Tibial nerve (tissue), 4 donors: Measurements from ENCODE around the gene IRF5. TPM values are rescaled to one million over a fixed set of nuclear protein-coding genes. Genes with fewer than 3 reads are reported as not detected.

Experiments used
- DNase-seq, 2 donors: peaks; one replicate each; pipeline ENCODE4 v3.0.0-alpha.2; 2019; ENCODE audit warnings: low spot score in 2 of 2
- H3K27ac ChIP-seq, 4 donors: fragments of 200-600 bp; sonication (generic) in 3 of 4; one replicate each; pipeline ENCODE4 v1.5.1; 2017 to 2019; ENCODE audit warnings: mild to moderate bottlenecking in 1 of 4
- H3K27me3 ChIP-seq, 2 donors: fragments of 200-600 bp; sonication (generic) in 1 of 2; one replicate each; pipeline versions ENCODE4 v1.5.1 to v1.6.0; 2017 to 2019
- H3K36me3 ChIP-seq, 3 donors: fragments of 200-600 bp; sonication (generic); one replicate each; pipeline ENCODE4 v1.5.1; 2018 to 2019
- H3K4me1 ChIP-seq, 4 donors: fragments of 200-600 bp; sonication (generic) in 3 of 4; one replicate each; pipeline ENCODE4 v1.5.1; 2017 to 2019
- H3K4me3 ChIP-seq, 4 donors: fragments of 200-600 bp; sonication (generic) in 3 of 4; one replicate each; pipeline ENCODE4 v1.5.1; 2017 to 2019; ENCODE audit warnings: mild to moderate bottlenecking in 1 of 4, moderate library complexity in 1 of 4
- H3K9me3 ChIP-seq, 4 donors: fragments of 200-600 bp; sonication (generic) in 3 of 4; one replicate each; pipeline ENCODE4 v1.5.1; 2017 to 2019
- EP300 ChIP-seq, 2 donors: sonication (generic); formaldehyde crosslinking; IDR thresholded peaks; one replicate each; pipeline ENCODE4 v1.6.1; 2017; ENCODE audit warnings: antibody characterized with exemption in 2 of 2, mild to moderate bottlenecking in 1 of 2
- POLR2A ChIP-seq, 2 donors: fragments of 450-650 bp; IDR thresholded peaks; one replicate each; pipeline ENCODE4 v1.6.1; 2017; ENCODE audit warnings: antibody characterized with exemption in 2 of 2, mild to moderate bottlenecking in 2 of 2, moderate library complexity in 2 of 2
- WGBS, 2 donors: methylation state at CpG; one replicate each; pipeline ENCODE4 v1.1.5; 2018; 5-methylcytosine and 5-hydroxymethylcytosine counted together
- total RNA-seq, 4 donors: library from RNA; depleted of rRNA; stranded (reverse); fragments of >200 nt; gene quantifications; one replicate each; pipeline ENCODE4 v1.1.0, GENCODE V29; 2016
- TF ChIP-seq, protein P1 (sequence below), 5 experiments: fragments of 200-600 bp in 3 of 5; fragments of 450-650 bp in 2 of 5; sonication (generic) in 3 of 5; IDR thresholded peaks; one replicate each; pipeline ENCODE4 v1.5.1; 2016 to 2019; ENCODE audit warnings: antibody characterized with exemption in 5 of 5, mild to moderate bottlenecking in 3 of 5, moderate library complexity in 2 of 5

Gene IRF5
- total RNA-seq, 4 donors from 2014 or later = 7.8 to 28.8 (median 15.0) TPM

DNA sequence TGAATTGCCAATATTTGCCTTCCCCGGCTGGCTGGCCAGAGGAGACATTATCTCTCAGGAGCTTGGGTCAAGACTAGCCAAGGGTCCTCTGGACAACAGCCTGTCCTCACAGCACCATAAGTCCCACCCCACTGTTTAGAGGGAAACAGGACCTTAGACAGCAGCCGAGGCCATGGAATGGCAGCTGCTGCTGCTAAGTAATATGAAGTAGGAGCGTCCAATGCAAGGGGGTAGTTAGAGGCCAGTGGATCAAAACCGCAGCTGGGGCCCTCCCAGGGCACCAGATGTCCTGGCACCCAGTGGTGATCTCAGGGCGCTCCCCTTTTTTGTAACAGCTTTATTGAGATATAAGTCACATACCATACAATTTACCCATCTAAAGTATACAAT is 14.3 kb upstream of the IRF5 start:
- no peak overlapping the region for H3K27ac ChIP-seq
- 69 to 79% methylated on average over 4 to 5 of the region's 5 CpGs for WGBS, 2 donors
- peak in 1 of 2 donors; percentile 1 for DNase-seq
- H3K4me1 ChIP-seq = no peaks in the 10 kb centered on the region
- H3K27me3 ChIP-seq = peaks cover 0 to 45% of the 10 kb centered on the region in 2 donors
- no peak for TF ChIP-seq POLR2A (IDR thresholded peaks at IDR 0.05)
- TF ChIP-seq, protein P1, sequence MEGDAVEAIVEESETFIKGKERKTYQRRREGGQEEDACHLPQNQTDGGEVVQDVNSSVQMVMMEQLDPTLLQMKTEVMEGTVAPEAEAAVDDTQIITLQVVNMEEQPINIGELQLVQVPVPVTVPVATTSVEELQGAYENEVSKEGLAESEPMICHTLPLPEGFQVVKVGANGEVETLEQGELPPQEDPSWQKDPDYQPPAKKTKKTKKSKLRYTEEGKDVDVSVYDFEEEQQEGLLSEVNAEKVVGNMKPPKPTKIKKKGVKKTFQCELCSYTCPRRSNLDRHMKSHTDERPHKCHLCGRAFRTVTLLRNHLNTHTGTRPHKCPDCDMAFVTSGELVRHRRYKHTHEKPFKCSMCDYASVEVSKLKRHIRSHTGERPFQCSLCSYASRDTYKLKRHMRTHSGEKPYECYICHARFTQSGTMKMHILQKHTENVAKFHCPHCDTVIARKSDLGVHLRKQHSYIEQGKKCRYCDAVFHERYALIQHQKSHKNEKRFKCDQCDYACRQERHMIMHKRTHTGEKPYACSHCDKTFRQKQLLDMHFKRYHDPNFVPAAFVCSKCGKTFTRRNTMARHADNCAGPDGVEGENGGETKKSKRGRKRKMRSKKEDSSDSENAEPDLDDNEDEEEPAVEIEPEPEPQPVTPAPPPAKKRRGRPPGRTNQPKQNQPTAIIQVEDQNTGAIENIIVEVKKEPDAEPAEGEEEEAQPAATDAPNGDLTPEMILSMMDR (IDR thresholded peaks at IDR 0.05) = no peak
- no peak overlapping the region for H3K4me3 ChIP-seq
- no peaks in the 10 kb centered on the region for H3K9me3 ChIP-seq
- no peaks in the 10 kb centered on the region for H3K36me3 ChIP-seq

DNA sequence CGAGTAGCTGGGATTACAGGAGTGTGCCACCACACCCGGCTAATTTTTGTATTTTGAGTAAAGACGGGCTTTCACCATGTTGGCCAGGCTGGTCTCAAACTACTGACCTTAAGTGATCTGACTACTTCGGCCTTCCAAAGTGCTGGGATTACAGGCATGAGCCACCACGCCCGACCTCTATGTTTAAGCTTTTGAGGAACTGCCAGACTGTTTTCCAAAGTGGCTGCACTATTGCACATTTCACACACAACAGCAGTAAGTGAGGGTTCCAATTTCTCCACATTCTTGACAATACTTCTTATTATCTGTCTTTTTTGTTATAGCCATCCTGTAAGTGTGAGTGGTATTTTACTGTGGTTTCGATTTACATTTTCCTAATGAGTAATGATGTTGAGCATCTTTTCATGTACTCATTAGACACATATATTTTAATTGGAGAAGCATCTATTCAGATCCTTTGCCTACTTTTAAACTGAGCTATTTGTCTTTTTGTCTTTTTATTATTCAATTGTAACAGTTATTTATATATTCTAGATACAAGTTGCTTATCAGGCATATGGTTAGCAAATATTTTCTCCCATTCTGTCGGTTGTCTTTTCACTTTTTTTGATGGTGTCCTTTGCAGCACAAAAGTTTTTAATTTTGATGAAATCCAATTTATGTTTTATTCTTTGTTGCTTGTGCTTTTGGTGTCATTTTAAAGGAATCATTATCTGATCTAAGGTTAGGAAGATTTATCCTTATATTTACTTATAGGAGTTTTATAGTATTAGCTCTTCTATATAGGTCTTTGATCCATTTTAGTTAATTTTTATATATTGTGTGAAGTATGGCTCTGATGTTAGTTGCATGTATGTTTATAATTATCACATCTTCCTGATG is 12.8 kb upstream of the IRF5 start:
- Histone ChIP-seq H3K4me3 (no peak overlapping the region), H3K36me3 (no peaks in the 10 kb centered on the region), H3K27me3 (peaks cover 0 to 36% of the 10 kb centered on the region in 2 donors), H3K9me3 (no peaks in the 10 kb centered on the region), H3K4me1 (no peaks in the 10 kb centered on the region), H3K27ac (no peak overlapping the region)
- TF ChIP-seq, protein P1 (IDR thresholded peaks at IDR 0.05) = no peak
- TF ChIP-seq POLR2A (IDR thresholded peaks at IDR 0.05) (no peak), EP300 (IDR thresholded peaks at IDR 0.05) (no peak)
- no peak for DNase-seq
- WGBS, 2 donors = 81 to 88% methylated on average over 8 of the region's 8 CpGs

DNA sequence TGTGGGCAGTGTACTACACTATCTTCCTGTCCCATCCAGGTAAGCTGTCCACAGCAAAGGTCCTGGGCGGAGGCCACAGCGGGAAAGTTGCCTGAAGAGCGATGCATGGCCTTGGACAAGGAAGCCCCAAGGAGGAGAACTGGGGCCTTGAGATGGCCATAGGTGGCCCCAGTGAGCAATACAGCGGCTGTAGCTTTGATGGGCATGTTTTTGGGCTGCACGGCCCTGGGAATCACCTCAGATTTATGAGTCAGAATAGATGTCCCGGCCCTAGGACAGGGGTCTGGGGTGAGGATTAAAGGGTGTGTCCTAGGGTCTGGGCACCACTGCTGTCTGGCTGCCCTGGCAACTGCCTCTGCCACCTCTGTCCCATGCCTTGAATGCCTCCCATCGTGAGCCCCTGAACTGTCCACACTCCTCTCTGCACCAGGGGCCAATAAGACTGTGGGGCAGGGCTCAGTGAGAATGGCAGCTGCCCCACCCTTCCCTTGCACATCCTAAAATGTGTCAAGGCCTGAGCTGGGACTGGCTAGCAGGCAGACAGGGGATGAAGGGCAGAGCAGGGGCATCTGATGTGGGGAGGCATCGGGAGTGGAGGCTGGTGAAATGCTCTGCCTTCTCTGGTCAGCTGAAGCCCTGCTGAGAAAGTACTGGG is 9.4 kb upstream of the IRF5 start:
- 92 to 95% methylated on average over 7 to 8 of the region's 8 CpGs for WGBS, 2 donors
- Histone ChIP-seq H3K4me3 (no peak overlapping the region), H3K4me1 (no peaks in the 10 kb centered on the region), H3K27ac (no peak overlapping the region), H3K27me3 (peaks cover 0 to 10% of the 10 kb centered on the region in 2 donors), H3K9me3 (no peaks in the 10 kb centered on the region), H3K36me3 (no peaks in the 10 kb centered on the region)
- no peak for DNase-seq
- TF ChIP-seq EP300 (IDR thresholded peaks at IDR 0.05) = no peak
- TF ChIP-seq, protein P1 (IDR thresholded peaks at IDR 0.05) = no peak
- TF ChIP-seq POLR2A (IDR thresholded peaks at IDR 0.05) = no peak

DNA sequence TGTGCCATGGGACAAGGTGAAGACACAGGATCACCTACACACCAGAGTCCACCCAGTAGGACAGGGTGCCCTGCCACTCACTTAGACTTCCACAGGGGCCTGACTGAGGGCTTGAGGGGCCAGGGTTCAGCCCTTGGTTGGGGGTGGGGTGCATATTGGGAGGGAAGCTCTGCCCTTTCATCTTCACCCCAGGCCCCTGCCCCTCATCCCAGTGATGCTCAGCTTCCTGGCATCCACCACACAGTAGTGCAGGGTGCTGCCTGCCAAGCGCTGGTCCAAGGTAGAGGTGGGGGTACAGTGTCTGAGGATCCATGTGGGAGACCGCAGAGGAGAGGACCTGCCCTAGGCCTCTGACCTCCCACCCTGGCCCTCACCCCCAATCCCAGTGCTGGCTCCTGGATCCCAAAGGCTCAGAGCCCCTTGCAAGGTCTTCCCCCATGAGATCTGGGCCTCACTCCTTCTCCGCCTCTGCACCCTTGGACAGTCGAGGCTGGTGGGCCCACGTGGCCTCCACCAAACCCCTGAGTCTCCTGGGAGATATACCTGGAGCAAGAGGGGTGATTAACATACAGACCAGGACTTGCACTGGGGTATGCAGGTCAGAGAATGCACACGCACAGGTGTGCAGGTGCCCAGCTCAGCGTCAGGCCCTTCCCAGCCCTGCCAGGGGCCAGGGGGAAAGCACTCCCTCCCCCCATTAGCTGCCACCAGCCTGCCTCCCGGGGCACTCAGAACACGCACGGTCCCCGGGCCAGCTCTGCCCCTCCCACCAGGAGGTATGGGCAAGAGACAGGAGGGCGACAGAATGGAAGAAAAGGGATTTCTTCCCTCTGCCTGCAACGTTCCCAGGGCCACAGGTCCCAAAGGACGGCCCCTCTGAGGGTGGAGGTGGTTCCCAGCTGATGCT is 8.6 kb upstream of the IRF5 start:
- H3K4me3 ChIP-seq = no peak overlapping the region
- H3K27me3 ChIP-seq = peaks cover 0 to 11% of the 10 kb centered on the region in 2 donors
- H3K9me3 ChIP-seq = no peaks in the 10 kb centered on the region
- TF ChIP-seq EP300 (IDR thresholded peaks at IDR 0.05) = no peak
- no peaks in the 10 kb centered on the region for H3K36me3 ChIP-seq
- no peak for DNase-seq
- WGBS, 2 donors = 73 to 76% methylated on average over 13 to 14 of the region's 14 CpGs
- no peak overlapping the region for H3K27ac ChIP-seq
- peaks cover 0 to 3% (median 0%) of the 10 kb centered on the region in 4 donors for H3K4me1 ChIP-seq

DNA sequence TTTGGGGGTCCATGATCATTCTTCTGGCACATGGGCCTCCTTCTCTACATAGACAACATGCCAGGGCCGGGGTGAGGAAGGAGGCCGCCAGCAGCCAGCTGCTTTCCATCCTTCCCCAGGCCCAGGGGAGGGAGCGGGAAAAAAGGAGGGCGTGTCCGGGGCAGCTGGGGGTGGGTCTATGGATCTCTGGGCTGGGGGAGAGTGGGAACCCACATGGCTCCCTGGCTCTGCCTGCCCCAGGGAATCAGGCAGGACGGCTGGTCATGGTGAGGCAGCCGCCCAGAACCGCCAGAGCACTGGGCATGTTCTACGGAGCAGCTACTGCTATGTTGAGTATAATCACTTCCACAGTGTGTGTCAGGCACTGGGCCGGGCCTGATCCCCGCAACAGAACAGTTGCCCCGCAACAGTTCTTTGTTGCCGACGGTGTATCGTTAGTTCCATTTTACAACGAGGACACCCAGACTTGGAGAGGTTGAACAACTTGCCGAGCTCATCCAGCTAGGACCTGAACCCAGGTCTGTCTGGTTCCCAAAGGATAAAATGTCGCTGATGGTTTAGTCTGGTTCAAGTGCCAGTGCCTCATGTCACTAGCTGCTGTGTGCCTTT is 6.4 kb upstream of the IRF5 start:
- TF ChIP-seq, protein P1 (IDR thresholded peaks at IDR 0.05) = no peak
- TF ChIP-seq POLR2A (IDR thresholded peaks at IDR 0.05) (no peak), EP300 (IDR thresholded peaks at IDR 0.05) (no peak)
- H3K27ac ChIP-seq = no peak overlapping the region
- 92 to 93% methylated on average over 16 to 18 of the region's 18 CpGs for WGBS, 2 donors
- H3K36me3 ChIP-seq = no peaks in the 10 kb centered on the region
- H3K4me1 ChIP-seq = peaks cover 0 to 3% (median 0%) of the 10 kb centered on the region in 4 donors
- no peak overlapping the region for H3K4me3 ChIP-seq
- no peak for DNase-seq
- no peaks in the 10 kb centered on the region for H3K9me3 ChIP-seq
- peaks cover 0 to 11% of the 10 kb centered on the region in 2 donors for H3K27me3 ChIP-seq
